HCT116 (cell line): ENCODE measurements around the gene IGSF11. TPM values are rescaled to one million over a fixed set of nuclear protein-coding genes. Genes with fewer than 3 reads are reported as not detected.

Source experiments
- ATAC-seq: fragments of 200-7000 bp; cut with Tn5 transposase; 2 replicates; pipeline ENCODE4 v1.9.1; 2020; ENCODE audit warnings: mild to moderate bottlenecking, moderate library complexity
- BruUV-seq: library from RNA; stranded (reverse); fragments of 400-500 nt; replicated peaks from 2 replicates; lab custom pipeline; 2021; lab: Mats Ljungman, UMichigan
- CTCF ChIA-PET: fragments of 300-600 bp; sonication (Branson Sonifier 250); formaldehyde crosslinking; loops from one replicate; lab custom pipeline; 2021; ENCODE audit warnings: antibody characterized with exemption; lab: Charles Lee
- POLR2A ChIA-PET: fragments of 300-600, 350-600 bp; sonication (Branson Sonifier 250); formaldehyde crosslinking; loops from one replicate; lab custom pipeline; 2021; ENCODE audit warnings: antibody characterized with exemption; lab: Charles Lee
- RAD21 ChIA-PET, 2 experiments: fragments of 300-600 bp; sonication (Branson Sonifier 250); formaldehyde crosslinking; loops; one replicate each; lab custom pipeline; 2023; ENCODE audit warnings: low total read pairs in 2 of 2; ENCODE audit not compliant: uncharacterized antibody in 2 of 2, unreplicated experiment in 2 of 2, low non-redundant PET in 1 of 2; lab: Charles Lee
- DNase-seq: peaks from one replicate; pipeline ENCODE4 v3.0.0-alpha.2; 2010; ENCODE audit warnings: low read depth, low spot score
- H2AFZ ChIP-seq: fragments of 200-600 bp; shearing (Covaris generic), sonication (generic); 2 replicates; pipeline ENCODE4 v1.6.1; 2017; ENCODE audit warnings: low read depth, mixed run types, mixed read lengths, antibody characterized with exemption, low read length; ENCODE audit not compliant: poor library complexity, severe bottlenecking
- H3K27ac ChIP-seq: 2 replicates; pipeline ENCODE4 v1.5.1; 2012; ENCODE audit warnings: low read depth, low read length
- H3K27me3 ChIP-seq: fragments of 200-600 bp; sonication (generic); 2 replicates; pipeline ENCODE4 v1.6.1; 2016; ENCODE audit warnings: mixed run types, low read length, mixed read lengths; ENCODE audit not compliant: insufficient read depth
- H3K36me3 ChIP-seq, 2 experiments: fragments of 200-500 bp in 1 of 2; fragments of 200-600 bp in 1 of 2; sonication (Bioruptor generic) in 1 of 2; sonication (generic) in 1 of 2; 2 replicates each; pipeline versions ENCODE4 v1.5.1 to v1.6.1; 2014 to 2016; ENCODE audit warnings: low read length in 2 of 2, inconsistent platforms in 1 of 2, mixed read lengths in 1 of 2, mixed run types in 1 of 2; ENCODE audit not compliant: insufficient read depth in 2 of 2, control insufficient read depth in 1 of 2
- H3K4me1 ChIP-seq, 2 experiments: fragments of 200-600 bp in 1 of 2; sonication (generic) in 1 of 2; 2 replicates each; pipeline versions ENCODE4 v1.5.1 to v1.6.1; 2012 to 2017; ENCODE audit warnings: low read length in 2 of 2, inconsistent platforms in 1 of 2, mild to moderate bottlenecking in 1 of 2, mixed read lengths in 1 of 2, mixed run types in 1 of 2, moderate library complexity in 1 of 2; ENCODE audit not compliant: insufficient read depth in 2 of 2, control insufficient read depth in 1 of 2
- H3K4me2 ChIP-seq: fragments of 200-600 bp; sonication (generic); 2 replicates; pipeline ENCODE4 v1.6.1; 2017; ENCODE audit warnings: mixed run types, low read length, mixed read lengths
- H3K4me3 ChIP-seq, 2 experiments: fragments of 200-600 bp in 1 of 2; sonication (generic) in 1 of 2; replicated peaks in 1 of 2; 2 replicates each; pipeline ENCODE4 v1.5.1; 2011 to 2016; ENCODE audit warnings: low read length in 2 of 2, control low read depth in 1 of 2, low read depth in 1 of 2, mild to moderate bottlenecking in 1 of 2, mixed read lengths in 1 of 2, mixed run types in 1 of 2
- H3K79me2 ChIP-seq: fragments of 200-600 bp; sonication (generic); 2 replicates; pipeline ENCODE4 v1.6.1; 2017; ENCODE audit warnings: mild to moderate bottlenecking, mixed run types, low read length, moderate library complexity, mixed read lengths; ENCODE audit not compliant: insufficient read depth
- H3K9ac ChIP-seq: fragments of 200-600 bp; sonication (generic); 2 replicates; pipeline ENCODE4 v1.6.1; 2016; ENCODE audit warnings: low read length, mixed read lengths
- H3K9me2 ChIP-seq: fragments of 200-600 bp; sonication (generic), shearing (Covaris generic); 2 replicates; pipeline ENCODE4 v1.6.1; 2017; ENCODE audit warnings: mixed run types, mild to moderate bottlenecking, moderate library complexity; ENCODE audit not compliant: insufficient read depth
- H3K9me3 ChIP-seq, 2 experiments: fragments of 200-500 bp in 1 of 2; fragments of 200-600 bp in 1 of 2; sonication (Bioruptor generic) in 1 of 2; sonication (generic) in 1 of 2; 2 replicates each; pipeline ENCODE4 v1.6.1; 2014 to 2017; ENCODE audit warnings: low read length in 2 of 2, mixed read lengths in 2 of 2, inconsistent platforms in 1 of 2, low read depth in 1 of 2, mild to moderate bottlenecking in 1 of 2, mixed run types in 1 of 2, moderate library complexity in 1 of 2; ENCODE audit not compliant: control insufficient read depth in 1 of 2, insufficient read depth in 1 of 2
- H4K20me1 ChIP-seq: fragments of 200-600 bp; sonication (generic), shearing (Covaris generic); 2 replicates; pipeline ENCODE4 v1.6.1; 2017; ENCODE audit warnings: mixed run types, mild to moderate bottlenecking, moderate library complexity; ENCODE audit not compliant: insufficient read depth
- EGR1 ChIP-seq: IDR thresholded peaks from 2 replicates; pipeline ENCODE4 v1.6.1; 2012; ENCODE audit warnings: low read depth
- EZH2 ChIP-seq: fragments of 200-600 bp; sonication (generic); IDR thresholded peaks from 2 replicates; pipeline ENCODE4 v1.6.1; 2017; ENCODE audit warnings: antibody characterized with exemption, mixed run types
- JUND ChIP-seq: IDR thresholded peaks from 2 replicates; pipeline ENCODE4 v1.6.1; 2012
- SIN3A ChIP-seq: IDR thresholded peaks from 2 replicates; pipeline ENCODE4 v1.6.1; 2012; ENCODE audit warnings: low read depth
- YY1 ChIP-seq: IDR thresholded peaks from 2 replicates; pipeline ENCODE4 v1.6.1; 2011; ENCODE audit warnings: low read length, low read depth, moderate library complexity, mild to moderate bottlenecking; ENCODE audit not compliant: insufficient replicate concordance; ENCODE audit errors: extremely low read depth
- intact Hi-C: fragments of 100-400 bp; cut with micrococcal nuclease; formaldehyde crosslinking; loops from 2 replicates; pipeline ENCODE4 v1.10.0; 2022
- total RNA-seq: library from RNA; stranded (reverse); gene quantifications from one replicate; pipeline ENCODE4 v1.2.1, GENCODE V29; 2021; ENCODE audit not compliant: unreplicated experiment
- TF ChIP-seq, protein P1 (sequence below): IDR thresholded peaks from 2 replicates; pipeline ENCODE4 v1.6.1; 2012
- TF ChIP-seq, protein P2 (sequence below): IDR thresholded peaks from 2 replicates; pipeline ENCODE4 v1.6.1; 2012; ENCODE audit warnings: low read depth
- TF ChIP-seq, protein P3 (sequence below): IDR thresholded peaks from 2 replicates; pipeline ENCODE4 v1.6.1; 2011; ENCODE audit warnings: mild to moderate bottlenecking, low read length, moderate library complexity; ENCODE audit not compliant: insufficient replicate concordance; ENCODE audit errors: extremely low read depth

Gene IGSF11
- total RNA-seq, 1 experiment from 2014 or later: not detected

DNA sequence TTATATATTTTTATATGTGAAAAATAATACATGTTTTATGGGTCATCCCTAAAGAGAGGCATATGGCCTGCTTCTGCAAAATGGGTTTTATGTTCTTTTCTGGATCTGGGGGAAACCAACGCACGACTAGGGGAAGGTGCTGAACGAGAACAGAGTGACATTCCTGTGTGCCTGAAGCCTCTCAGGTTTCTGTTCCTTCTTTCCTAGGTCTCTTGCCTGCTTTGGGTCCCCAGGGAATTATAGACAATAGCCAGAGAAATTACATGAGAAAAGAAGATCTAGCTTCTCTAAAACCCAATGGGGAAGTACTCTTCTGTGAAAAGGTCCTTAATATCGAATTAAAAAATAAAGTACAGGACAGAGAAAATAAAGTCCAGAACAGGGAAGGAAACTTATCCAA lies 66.5 kb downstream of the IGSF11 start:
- POLR2A ChIA-PET: no interaction called here
- no peaks in the 10 kb centered on the region for H3K4me1 ChIP-seq
- no peak overlapping the region for H2AFZ ChIP-seq
- no peaks in the 10 kb centered on the region for H3K79me2 ChIP-seq
- H3K27ac ChIP-seq: no peak overlapping the region
- no peaks in the 10 kb centered on the region for H4K20me1 ChIP-seq
- no peaks in the 10 kb centered on the region for H3K9me2 ChIP-seq
- peaks cover 90% of the 10 kb centered on the region for H3K27me3 ChIP-seq
- H3K4me3 ChIP-seq: no peak overlapping the region
- no peaks in the 10 kb centered on the region for H3K9me3 ChIP-seq
- intact Hi-C loops: no loop called here
- CTCF ChIA-PET: no interaction called here
- TF ChIP-seq, protein P1, sequence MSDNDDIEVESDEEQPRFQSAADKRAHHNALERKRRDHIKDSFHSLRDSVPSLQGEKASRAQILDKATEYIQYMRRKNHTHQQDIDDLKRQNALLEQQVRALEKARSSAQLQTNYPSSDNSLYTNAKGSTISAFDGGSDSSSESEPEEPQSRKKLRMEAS: no peak
- TF ChIP-seq EGR1 (no peak), YY1 (no peak), JUND (no peak), SIN3A (no peak)
- TF ChIP-seq, protein P2, sequence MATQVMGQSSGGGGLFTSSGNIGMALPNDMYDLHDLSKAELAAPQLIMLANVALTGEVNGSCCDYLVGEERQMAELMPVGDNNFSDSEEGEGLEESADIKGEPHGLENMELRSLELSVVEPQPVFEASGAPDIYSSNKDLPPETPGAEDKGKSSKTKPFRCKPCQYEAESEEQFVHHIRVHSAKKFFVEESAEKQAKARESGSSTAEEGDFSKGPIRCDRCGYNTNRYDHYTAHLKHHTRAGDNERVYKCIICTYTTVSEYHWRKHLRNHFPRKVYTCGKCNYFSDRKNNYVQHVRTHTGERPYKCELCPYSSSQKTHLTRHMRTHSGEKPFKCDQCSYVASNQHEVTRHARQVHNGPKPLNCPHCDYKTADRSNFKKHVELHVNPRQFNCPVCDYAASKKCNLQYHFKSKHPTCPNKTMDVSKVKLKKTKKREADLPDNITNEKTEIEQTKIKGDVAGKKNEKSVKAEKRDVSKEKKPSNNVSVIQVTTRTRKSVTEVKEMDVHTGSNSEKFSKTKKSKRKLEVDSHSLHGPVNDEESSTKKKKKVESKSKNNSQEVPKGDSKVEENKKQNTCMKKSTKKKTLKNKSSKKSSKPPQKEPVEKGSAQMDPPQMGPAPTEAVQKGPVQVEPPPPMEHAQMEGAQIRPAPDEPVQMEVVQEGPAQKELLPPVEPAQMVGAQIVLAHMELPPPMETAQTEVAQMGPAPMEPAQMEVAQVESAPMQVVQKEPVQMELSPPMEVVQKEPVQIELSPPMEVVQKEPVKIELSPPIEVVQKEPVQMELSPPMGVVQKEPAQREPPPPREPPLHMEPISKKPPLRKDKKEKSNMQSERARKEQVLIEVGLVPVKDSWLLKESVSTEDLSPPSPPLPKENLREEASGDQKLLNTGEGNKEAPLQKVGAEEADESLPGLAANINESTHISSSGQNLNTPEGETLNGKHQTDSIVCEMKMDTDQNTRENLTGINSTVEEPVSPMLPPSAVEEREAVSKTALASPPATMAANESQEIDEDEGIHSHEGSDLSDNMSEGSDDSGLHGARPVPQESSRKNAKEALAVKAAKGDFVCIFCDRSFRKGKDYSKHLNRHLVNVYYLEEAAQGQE: no peak
- no TSS peak for BruUV-seq
- H3K4me2 ChIP-seq: no peak overlapping the region
- no peak overlapping the region for H3K9ac ChIP-seq
- DNase-seq (no peak), ATAC-seq (no peak)
- RAD21 ChIA-PET: no interaction called here
- no peaks in the 10 kb centered on the region for H3K36me3 ChIP-seq

DNA sequence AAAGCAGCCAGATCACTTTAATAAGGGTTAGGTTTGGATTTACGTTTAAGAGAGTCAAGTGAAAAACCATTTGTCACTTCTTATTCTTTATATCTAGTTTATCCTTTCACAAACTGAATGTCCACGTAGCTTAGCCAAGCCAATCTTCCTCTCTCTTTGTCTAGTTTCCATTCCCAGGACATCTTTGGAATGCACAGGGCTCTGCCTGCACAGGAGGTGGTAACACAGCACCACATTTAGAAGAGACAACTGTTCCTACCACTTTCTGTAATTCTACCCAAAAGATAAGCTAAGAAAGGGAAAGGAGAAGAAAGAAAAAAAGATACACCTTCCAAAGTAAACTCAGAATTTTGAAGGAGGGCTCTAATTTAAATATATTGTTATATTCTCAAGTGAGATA lies 67.9 kb downstream of the IGSF11 start:
- intact Hi-C loops: no loop called here
- Histone ChIP-seq H3K4me2 (no peak overlapping the region), H3K9ac (no peak overlapping the region), H4K20me1 (no peaks in the 10 kb centered on the region), H3K9me2 (no peaks in the 10 kb centered on the region), H3K4me3 (no peak overlapping the region), H3K36me3 (no peaks in the 10 kb centered on the region), H2AFZ (no peak overlapping the region), H3K9me3 (no peaks in the 10 kb centered on the region), H3K4me1 (no peaks in the 10 kb centered on the region), H3K27ac (no peak overlapping the region), H3K79me2 (no peaks in the 10 kb centered on the region), H3K27me3 (peaks cover 86% of the 10 kb centered on the region)
- no peak for DNase-seq
- POLR2A ChIA-PET: no interaction called here
- ATAC-seq: no peak
- TF ChIP-seq, protein P3, sequence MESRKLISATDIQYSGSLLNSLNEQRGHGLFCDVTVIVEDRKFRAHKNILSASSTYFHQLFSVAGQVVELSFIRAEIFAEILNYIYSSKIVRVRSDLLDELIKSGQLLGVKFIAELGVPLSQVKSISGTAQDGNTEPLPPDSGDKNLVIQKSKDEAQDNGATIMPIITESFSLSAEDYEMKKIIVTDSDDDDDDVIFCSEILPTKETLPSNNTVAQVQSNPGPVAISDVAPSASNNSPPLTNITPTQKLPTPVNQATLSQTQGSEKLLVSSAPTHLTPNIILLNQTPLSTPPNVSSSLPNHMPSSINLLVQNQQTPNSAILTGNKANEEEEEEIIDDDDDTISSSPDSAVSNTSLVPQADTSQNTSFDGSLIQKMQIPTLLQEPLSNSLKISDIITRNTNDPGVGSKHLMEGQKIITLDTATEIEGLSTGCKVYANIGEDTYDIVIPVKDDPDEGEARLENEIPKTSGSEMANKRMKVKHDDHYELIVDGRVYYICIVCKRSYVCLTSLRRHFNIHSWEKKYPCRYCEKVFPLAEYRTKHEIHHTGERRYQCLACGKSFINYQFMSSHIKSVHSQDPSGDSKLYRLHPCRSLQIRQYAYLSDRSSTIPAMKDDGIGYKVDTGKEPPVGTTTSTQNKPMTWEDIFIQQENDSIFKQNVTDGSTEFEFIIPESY: no peak
- TF ChIP-seq JUND (no peak), EZH2 (no peak)
- BruUV-seq: no TSS peak
- CTCF ChIA-PET: no interaction called here
- RAD21 ChIA-PET: no interaction called here
